Daoy (cell line): Measurements from ENCODE around the gene OTOG. TPM values are rescaled to one million over a fixed set of nuclear protein-coding genes. Genes with fewer than 3 reads are reported as not detected.

Source experiments
- DNase-seq: peaks from one replicate; pipeline ENCODE4 v3.0.0-alpha.2; 2015; ENCODE audit warnings: low read depth
- total RNA-seq: library from RNA; depleted of rRNA; stranded (reverse); fragments of >200 nt; shearing (Covaris generic); gene quantifications from 2 replicates; pipeline ENCODE4 v1.2.3, GENCODE V29; 2014

OTOG gene
- total RNA-seq, 1 experiment from 2014 or later: not detected

- no peak for DNase-seq
These were observed 29.9 kb upstream of the OTOG start for GRCh38 chr11:17517186-17517585.

GRCh38 chr11:17518366-17518765 lies 28.7 kb upstream of the OTOG start:
- DNase-seq: no peak

GRCh38 chr11:17519061-17519885 lies 27.8 kb upstream of the OTOG start:
- no peak for DNase-seq

GRCh38 chr11:17521106-17521900 lies 25.8 kb upstream of the OTOG start:
- DNase-seq: no peak

GRCh38 chr11:17522655-17523054 lies 24.4 kb upstream of the OTOG start:
- DNase-seq: no peak

GRCh38 chr11:17524221-17524620 lies 22.8 kb upstream of the OTOG start:
- no peak for DNase-seq

- no peak for DNase-seq
These were observed 21.5 kb upstream of the OTOG start for GRCh38 chr11:17525570-17525969.

- no peak for DNase-seq
These were observed 20.7 kb upstream of the OTOG start for GRCh38 chr11:17526326-17526725.

- DNase-seq: no peak
These were observed 20.0 kb upstream of the OTOG start for GRCh38 chr11:17526931-17527627.

- DNase-seq: no peak
These were observed 19.4 kb upstream of the OTOG start for GRCh38 chr11:17527628-17527995.

- DNase-seq: peak; percentile 43
These were observed 18.8 kb upstream of the OTOG start for GRCh38 chr11:17528181-17528691.

GRCh38 chr11:17528906-17529843 lies 17.9 kb upstream of the OTOG start:
- DNase-seq: no peak

GRCh38 chr11:17529844-17530185 lies 17.2 kb upstream of the OTOG start:
- no peak for DNase-seq

- DNase-seq: no peak
These were observed 15.9 kb upstream of the OTOG start for GRCh38 chr11:17531071-17531600.

- peak; percentile 59 for DNase-seq
These were observed 15.4 kb upstream of the OTOG start for GRCh38 chr11:17531636-17532113.

GRCh38 chr11:17532784-17533183 lies 14.3 kb upstream of the OTOG start:
- DNase-seq: no peak

GRCh38 chr11:17533341-17533740 lies 13.7 kb upstream of the OTOG start:
- no peak for DNase-seq

GRCh38 chr11:17533778-17534415 lies 13.2 kb upstream of the OTOG start:
- DNase-seq: no peak

GRCh38 chr11:17535488-17535887 lies 11.6 kb upstream of the OTOG start:
- no peak for DNase-seq

GRCh38 chr11:17537261-17537660 lies 9.8 kb upstream of the OTOG start:
- no peak for DNase-seq
